K562 (cell line): ENCODE measurements around the gene LCLAT1. TPM values are rescaled to one million over a fixed set of nuclear protein-coding genes. Genes with fewer than 3 reads are reported as not detected.

Experiments used
- ARID3B ChIP-seq: fragments of 250-450 bp; sonication (Bioruptor Pico); IDR thresholded peaks from 2 replicates; pipeline ENCODE4 v1.4.0; 2020; ENCODE audit warnings: borderline replicate concordance
- CBFA2T2 ChIP-seq: fragments of 450-650 bp; conservative IDR thresholded peaks from 2 replicates; pipeline ENCODE4 v1.6.1; 2017; ENCODE audit warnings: mild to moderate bottlenecking
- CBX1 ChIP-seq: sonication (generic); IDR thresholded peaks from 2 replicates; pipeline ENCODE4 v1.6.1; 2016; ENCODE audit warnings: antibody characterized with exemption, low read depth, mild to moderate bottlenecking
- EP300 ChIP-seq: IDR thresholded peaks from 2 replicates; pipeline ENCODE4 v1.6.1; 2012; ENCODE audit warnings: low read length, improper control_type of control experiment
- GATAD2A ChIP-seq: fragments of 450-650 bp; IDR thresholded peaks from 2 replicates; pipeline ENCODE4 v1.6.1; 2017
- HBP1 ChIP-seq: fragments of 450-650 bp; formaldehyde crosslinking; IDR thresholded peaks from 2 replicates; pipeline ENCODE4 v1.4.0; 2022; ENCODE audit warnings: missing genetic modification characterization
- HMBOX1 ChIP-seq: sonication (generic); IDR thresholded peaks from 2 replicates; pipeline ENCODE4 v1.6.1; 2016
- JUN ChIP-seq, 2 experiments: sonication (generic) in 1 of 2; formaldehyde crosslinking in 1 of 2; IDR thresholded peaks; 2 replicates each; pipeline versions ENCODE4 v1.6.1 to v1.8.0; 2012 to 2022; ENCODE audit warnings: borderline replicate concordance in 2 of 2, mild to moderate bottlenecking in 2 of 2, improper control_type of control experiment in 1 of 2, low read depth in 1 of 2, low read length in 1 of 2, missing genetic modification reagents in 1 of 2
- LCOR ChIP-seq: sonication (generic); formaldehyde crosslinking; IDR thresholded peaks from 2 replicates; pipeline ENCODE4 v1.8.0; 2022; ENCODE audit warnings: mild to moderate bottlenecking, missing genetic modification reagents
- RUNX1 ChIP-seq: sonication (generic); IDR thresholded peaks from 2 replicates; pipeline ENCODE4 v1.6.1; 2016; ENCODE audit warnings: antibody characterized with exemption, low read depth
- SRF ChIP-seq, 2 experiments: fragments of 250-450, 450-650 bp in 1 of 2; sonication (Bioruptor Pico) in 1 of 2; sonication (generic) in 1 of 2; formaldehyde crosslinking; IDR thresholded peaks; 2 replicates each; pipeline versions ENCODE4 v1.5.0 to v1.5.1; 2020 to 2022; ENCODE audit warnings: mild to moderate bottlenecking in 1 of 2, missing genetic modification reagents in 1 of 2
- SRSF9 ChIP-seq: fragments of 200-400 bp; formaldehyde crosslinking; IDR thresholded peaks from 2 replicates; pipeline ENCODE4 v1.6.1; 2017; ENCODE audit warnings: low read depth, low read length, borderline replicate concordance
- TBL1XR1 ChIP-seq, 2 experiments: IDR thresholded peaks; 2 replicates each; pipeline ENCODE4 v1.6.1; 2012; ENCODE audit warnings: improper control_type of control experiment in 2 of 2, low read length in 2 of 2, mild to moderate bottlenecking in 1 of 2
- TCF3 ChIP-seq: sonication (generic); formaldehyde crosslinking; IDR thresholded peaks from 2 replicates; pipeline ENCODE4 v1.4.0; 2020; ENCODE audit warnings: mild to moderate bottlenecking, missing genetic modification reagents
- USF1 ChIP-seq: sonication (generic); formaldehyde crosslinking; IDR thresholded peaks from 2 replicates; pipeline ENCODE4 v1.9.0; 2022; ENCODE audit warnings: mild to moderate bottlenecking, missing genetic modification reagents
- ZBTB49 ChIP-seq: sonication (generic); formaldehyde crosslinking; IDR thresholded peaks from 2 replicates; pipeline ENCODE4 v1.8.0; 2022; ENCODE audit warnings: missing genetic modification reagents, mild to moderate bottlenecking, borderline replicate concordance
- ZBTB7A ChIP-seq: IDR thresholded peaks from 2 replicates; pipeline ENCODE4 v1.6.1; 2011; ENCODE audit warnings: low read depth, mild to moderate bottlenecking, low read length, moderate library complexity, borderline replicate concordance; ENCODE audit not compliant: control insufficient read depth
- ZNF280A ChIP-seq: fragments of 450-650 bp; IDR thresholded peaks from 2 replicates; pipeline ENCODE4 v1.6.1; 2018; ENCODE audit warnings: mild to moderate bottlenecking, low read depth; ENCODE audit not compliant: partially characterized antibody
- ZNF431 ChIP-seq: sonication (generic); formaldehyde crosslinking; IDR thresholded peaks from 2 replicates; pipeline ENCODE4 v1.8.0; 2022; ENCODE audit warnings: mild to moderate bottlenecking, missing genetic modification reagents
- ZSCAN29 ChIP-seq: fragments of 450-650 bp; IDR thresholded peaks from 2 replicates; pipeline ENCODE4 v1.6.1; 2017
- polyA plus RNA-seq, 8 experiments: library from polyadenylated mRNA; depleted of rRNA in 4 of 8; stranded (reverse) in 5 of 8; unstranded in 3 of 8; fragments of >200 nt; fragmentation: Nextera tagmentation in 2 of 8; fragmentation: Illumina TruSeq in 1 of 8; extraction: Ambion mirVana in 2 of 8; extraction: Trizol in 1 of 8; gene quantifications; 2 replicates each; pipeline versions ENCODE4 v1.2.1 to v1.2.3, GENCODE V29; 2011 to 2014; ENCODE audit warnings: inconsistent platforms in 1 of 8, missing spikeins in 1 of 8
- total RNA-seq, 7 experiments: library from RNA; depleted of rRNA in 6 of 7; stranded (reverse); fragments of >200 nt in 6 of 7; fragmentation: Illumina TruSeq in 2 of 7; extraction: Trizol in 2 of 7; gene quantifications; 2 replicates each; pipeline versions ENCODE4 v1.2.1 to v1.2.3, GENCODE V29; 2011 to 2021; ENCODE audit warnings: low replicate concordance in 1 of 7

Gene LCLAT1
- total and polyA plus RNA-seq, 9 of the 15 experiments (the other 6 are each of a cell fraction or from before 2014, with no cell fraction given) = 8.9 to 63.3 (median 25.4) TPM

GRCh38 chr2:30443081-30443480, 4.0 kb upstream of the LCLAT1 start (continued):
- TF ChIP-seq ARID3B (CRISPR knock-in tag) (no peak), CBX1 (no peak), SRF (CRISPR knock-in tag; IDR thresholded peaks at IDR 0.05) (no peak), ZBTB7A (no peak), CBFA2T2 (peak; percentile 27; the same call in 1 of the 2 replicates), HMBOX1 (peak; percentile 90), ZBTB49 (CRISPR knock-in tag) (no peak), GATAD2A (no peak), ZNF280A (no peak), SRSF9 (no peak), LCOR (CRISPR knock-in tag) (no peak), HBP1 (CRISPR knock-in tag) (no peak), USF1 (CRISPR knock-in tag) (no peak), TCF3 (CRISPR knock-in tag) (peak; percentile 85), JUN (IDR thresholded peaks at IDR 0.05; ENCODE audit: borderline replicate concordance, low read depth, low read length) (no peak), JUN (CRISPR knock-in tag; IDR thresholded peaks at IDR 0.05; ENCODE audit: borderline replicate concordance) (no peak), ZNF431 (CRISPR knock-in tag) (no peak), RUNX1 (no peak), TBL1XR1 (IDR thresholded peaks at IDR 0.05; ENCODE audit: low read length in 2 of 2) (no peak), EP300 (peak; percentile 20; the same call in 1 of the 2 replicates), ZSCAN29 (no peak)
